GM12892 (cell line): ENCODE results near the gene EXOC6B.

Experiments used
- POLR2A ChIP-seq: IDR thresholded peaks from 2 replicates; pipeline ENCODE4 v1.6.1; 2011; ENCODE audit warnings: low read depth, low read length, control low read depth
- TAF1 ChIP-seq: IDR thresholded peaks from 2 replicates; pipeline ENCODE4 v1.6.1; 2011; ENCODE audit warnings: low read depth, mild to moderate bottlenecking, control low read depth, low read length, borderline replicate concordance

- no peak for TF ChIP-seq POLR2A
- TF ChIP-seq TAF1: no peak
Measured at GRCh38 chr2:72139874-72140620, 685.8 kb downstream of the EXOC6B start.
